Endodermal cell (in vitro differentiated cells): ENCODE data around the gene C13orf46. TPM values are rescaled to one million over a fixed set of nuclear protein-coding genes. Genes with fewer than 3 reads are reported as not detected.

ENCODE experiments used
- DNase-seq: peaks from one replicate; pipeline ENCODE4 v3.0.0-alpha.2; 2017
- H3K27ac ChIP-seq: 2 replicates; pipeline ENCODE4 v1.5.1; 2013; ENCODE audit warnings: mild to moderate bottlenecking, low read depth, low read length, moderate library complexity
- H3K27me3 ChIP-seq: 2 replicates; pipeline ENCODE4 v1.6.1; 2013; ENCODE audit warnings: mild to moderate bottlenecking, low read length, moderate library complexity; ENCODE audit not compliant: insufficient read depth, control insufficient read depth, poor library complexity, severe bottlenecking
- H3K36me3 ChIP-seq: 2 replicates; pipeline ENCODE4 v1.7.0; 2013; ENCODE audit warnings: mild to moderate bottlenecking, low read length, moderate library complexity; ENCODE audit not compliant: control insufficient read depth, insufficient read depth
- H3K4me1 ChIP-seq: one replicate; pipeline ENCODE4 v1.7.0; 2013; ENCODE audit warnings: low read length; ENCODE audit not compliant: control insufficient read depth, insufficient read depth
- H3K4me3 ChIP-seq: 2 replicates; pipeline ENCODE4 v1.5.1; 2013; ENCODE audit warnings: mild to moderate bottlenecking, low read length, moderate library complexity
- H3K9ac ChIP-seq: 2 replicates; pipeline ENCODE4 v1.6.1; 2013; ENCODE audit warnings: mild to moderate bottlenecking, low read length, moderate library complexity; ENCODE audit not compliant: poor library complexity, severe bottlenecking; ENCODE audit errors: extremely low read depth
- H3K9me3 ChIP-seq: 2 replicates; pipeline ENCODE4 v1.6.1; 2013; ENCODE audit warnings: mild to moderate bottlenecking, low read length, moderate library complexity; ENCODE audit not compliant: control insufficient read depth
- H3K27ac Mint-ChIP-seq: 2 replicates; pipeline ENCODE4 v1.8.0; 2020; ENCODE audit warnings: mixed read lengths
- H3K27me3 Mint-ChIP-seq: 2 replicates; pipeline ENCODE4 v1.8.0; 2021; ENCODE audit warnings: mild to moderate bottlenecking, mixed read lengths; ENCODE audit not compliant: insufficient read depth
- H3K36me3 Mint-ChIP-seq: 2 replicates; pipeline ENCODE4 v1.8.0; 2020; ENCODE audit warnings: low read depth, mixed read lengths
- H3K4me1 Mint-ChIP-seq: 2 replicates; pipeline ENCODE4 v1.8.0; 2020; ENCODE audit warnings: mixed read lengths
- H3K4me3 Mint-ChIP-seq: 2 replicates; pipeline ENCODE4 v1.8.0; 2020; ENCODE audit warnings: mild to moderate bottlenecking, moderate library complexity, mixed read lengths
- H3K9me3 Mint-ChIP-seq: 2 replicates; pipeline ENCODE4 v1.8.0; 2020; ENCODE audit warnings: mild to moderate bottlenecking, mixed read lengths
- WGBS, 2 experiments: methylation state at CpG; one replicate each; pipeline versions ENCODE4 v1.1.5 to v1.1.7; 2013; ENCODE audit warnings: missing lambda C conversion rate in 2 of 2, mixed read lengths in 1 of 2; ENCODE audit not compliant: insufficient coverage in 1 of 2, insufficient read length in 1 of 2; 5-methylcytosine and 5-hydroxymethylcytosine counted together
- total RNA-seq, 2 donors: library from RNA; stranded (reverse); fragmentation: NEBNext Ultra II Directional in 1 of 2; extraction: Animal tissue kit (Norgen Biotek cat#: 25700) in 1 of 2; gene quantifications; 2 replicates in 1 of 2; 3 replicates in 1 of 2; pipeline ENCODE4 v1.2.1, GENCODE V29; 2021
- TF ChIP-seq, protein P1 (sequence below): fragments of 200-600 bp; sonication (generic); conservative IDR thresholded peaks from 2 replicates; pipeline ENCODE4 v1.5.0; 2021; ENCODE audit warnings: antibody characterized with exemption, mild to moderate bottlenecking

The C13orf46 gene
- total RNA-seq, 2 donors from 2014 or later = 0.20 to 0.27 TPM

DNA sequence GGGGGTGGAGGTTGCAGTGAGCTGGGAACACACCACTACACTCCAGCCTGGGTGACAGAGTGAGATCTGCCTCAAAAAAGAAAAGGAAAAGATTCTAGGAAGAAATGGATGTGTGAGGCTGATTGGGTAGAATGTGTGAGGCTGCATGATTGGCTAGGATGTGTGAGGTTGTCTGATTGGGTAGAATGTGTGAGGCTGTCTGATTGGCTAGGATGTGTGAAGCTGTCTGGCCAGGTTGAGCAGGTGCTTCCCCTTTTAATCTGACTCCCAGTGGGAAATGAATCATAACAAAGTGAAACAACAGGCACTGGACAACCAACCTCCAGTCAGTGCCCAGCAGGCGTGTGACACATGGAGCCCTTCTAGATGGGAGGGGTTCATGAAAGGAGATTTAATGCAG lies 14.7 kb downstream of the C13orf46 start:
- no peaks in the 10 kb centered on the region for H3K4me1 Mint-ChIP-seq
- Histone ChIP-seq H3K27ac (no peak overlapping the region), H3K4me1 (no peaks in the 10 kb centered on the region), H3K9ac (no peak overlapping the region), H3K36me3 (no peaks in the 10 kb centered on the region), H3K4me3 (no peak overlapping the region), H3K27me3 (no peaks in the 10 kb centered on the region), H3K9me3 (peaks cover 33% of the 10 kb centered on the region)
- TF ChIP-seq, protein P1, sequence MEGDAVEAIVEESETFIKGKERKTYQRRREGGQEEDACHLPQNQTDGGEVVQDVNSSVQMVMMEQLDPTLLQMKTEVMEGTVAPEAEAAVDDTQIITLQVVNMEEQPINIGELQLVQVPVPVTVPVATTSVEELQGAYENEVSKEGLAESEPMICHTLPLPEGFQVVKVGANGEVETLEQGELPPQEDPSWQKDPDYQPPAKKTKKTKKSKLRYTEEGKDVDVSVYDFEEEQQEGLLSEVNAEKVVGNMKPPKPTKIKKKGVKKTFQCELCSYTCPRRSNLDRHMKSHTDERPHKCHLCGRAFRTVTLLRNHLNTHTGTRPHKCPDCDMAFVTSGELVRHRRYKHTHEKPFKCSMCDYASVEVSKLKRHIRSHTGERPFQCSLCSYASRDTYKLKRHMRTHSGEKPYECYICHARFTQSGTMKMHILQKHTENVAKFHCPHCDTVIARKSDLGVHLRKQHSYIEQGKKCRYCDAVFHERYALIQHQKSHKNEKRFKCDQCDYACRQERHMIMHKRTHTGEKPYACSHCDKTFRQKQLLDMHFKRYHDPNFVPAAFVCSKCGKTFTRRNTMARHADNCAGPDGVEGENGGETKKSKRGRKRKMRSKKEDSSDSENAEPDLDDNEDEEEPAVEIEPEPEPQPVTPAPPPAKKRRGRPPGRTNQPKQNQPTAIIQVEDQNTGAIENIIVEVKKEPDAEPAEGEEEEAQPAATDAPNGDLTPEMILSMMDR = no peak
- peaks cover 62% of the 10 kb centered on the region for H3K9me3 Mint-ChIP-seq
- WGBS, 2 experiments = 84 to 100% methylated on average over 1 of the region's 1 CpG
- no peak overlapping the region for H3K4me3 Mint-ChIP-seq
- H3K27ac Mint-ChIP-seq = no peak overlapping the region
- H3K36me3 Mint-ChIP-seq = peaks cover 5% of the 10 kb centered on the region
- no peak for DNase-seq
- peaks cover 11% of the 10 kb centered on the region for H3K27me3 Mint-ChIP-seq

DNA sequence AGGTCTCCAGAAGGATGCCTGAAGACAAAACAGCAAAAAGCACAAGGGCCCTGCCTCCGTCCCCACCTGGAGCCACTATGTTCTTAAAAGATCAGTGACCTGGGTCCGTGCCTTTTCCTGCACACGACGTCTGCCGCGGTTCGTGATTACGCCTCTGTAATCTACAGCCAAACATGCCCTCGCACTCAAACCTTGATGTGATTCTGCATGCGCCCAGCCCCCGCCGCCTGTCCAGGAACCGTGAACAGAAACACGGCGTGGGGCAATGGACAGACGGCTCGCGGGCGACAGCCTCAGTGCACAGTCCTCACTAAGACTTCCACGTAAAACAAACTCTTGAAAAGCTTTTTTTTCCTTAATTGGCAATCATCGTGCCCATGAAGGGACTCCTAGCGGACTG lies 15.5 kb downstream of the C13orf46 start:
- Mint-ChIP-seq H3K4me3 (no peak overlapping the region), H3K4me1 (no peaks in the 10 kb centered on the region), H3K36me3 (peaks cover 5% of the 10 kb centered on the region), H3K9me3 (peaks cover 64% of the 10 kb centered on the region), H3K27me3 (peaks cover 11% of the 10 kb centered on the region), H3K27ac (no peak overlapping the region)
- no peaks in the 10 kb centered on the region for H3K36me3 ChIP-seq
- H3K9ac ChIP-seq = no peak overlapping the region
- WGBS, 2 experiments = 93 to 97% methylated on average over 22 of the region's 22 CpGs
- H3K4me1 ChIP-seq = no peaks in the 10 kb centered on the region
- H3K4me3 ChIP-seq = no peak overlapping the region
- no peak for DNase-seq
- no peaks in the 10 kb centered on the region for H3K27me3 ChIP-seq
- H3K9me3 ChIP-seq = peaks cover 33% of the 10 kb centered on the region
- no peak overlapping the region for H3K27ac ChIP-seq
- TF ChIP-seq, protein P1 = no peak

DNA sequence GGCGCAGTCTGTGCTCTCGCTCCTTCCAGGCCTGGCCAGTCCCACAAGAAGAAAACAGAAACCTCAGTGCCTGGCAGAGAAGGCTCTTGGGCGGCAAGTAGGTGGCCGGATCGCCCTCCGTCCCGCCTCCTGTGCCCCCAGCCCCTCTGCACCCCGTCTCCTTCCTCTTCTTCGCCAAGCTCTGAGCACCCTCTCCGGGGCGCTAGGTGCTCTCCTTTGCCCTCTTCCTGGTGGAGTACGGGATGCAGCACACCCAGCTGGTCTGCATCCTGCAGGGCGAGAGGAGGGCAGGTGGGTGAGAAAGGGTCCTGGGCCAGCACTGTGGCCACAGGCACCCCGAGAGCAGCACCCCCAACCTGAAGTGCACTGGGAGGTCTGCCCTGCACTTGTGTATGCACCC lies 17.3 kb downstream of the C13orf46 start:
- Mint-ChIP-seq H3K9me3 (peaks cover 65% of the 10 kb centered on the region), H3K36me3 (peaks cover 5% of the 10 kb centered on the region), H3K27ac (no peak overlapping the region), H3K4me3 (no peak overlapping the region), H3K27me3 (peaks cover 11% of the 10 kb centered on the region), H3K4me1 (no peaks in the 10 kb centered on the region)
- TF ChIP-seq, protein P1 = no peak
- no peak overlapping the region for H3K9ac ChIP-seq
- H3K4me3 ChIP-seq = no peak overlapping the region
- no peaks in the 10 kb centered on the region for H3K36me3 ChIP-seq
- DNase-seq = no peak
- no peak overlapping the region for H3K27ac ChIP-seq
- peaks cover 30% of the 10 kb centered on the region for H3K9me3 ChIP-seq
- H3K27me3 ChIP-seq = no peaks in the 10 kb centered on the region
- no peaks in the 10 kb centered on the region for H3K4me1 ChIP-seq
- WGBS, 2 experiments = 94 to 95% methylated on average over 10 to 14 of the region's 14 CpGs
